ENCODE results near the gene KRTCAP2.
"Not testable (repeated sequence)": the region's sequence is repeated elsewhere in the genome, so short reads cannot be mapped to it uniquely, and the experiment has no call there.

DNA sequence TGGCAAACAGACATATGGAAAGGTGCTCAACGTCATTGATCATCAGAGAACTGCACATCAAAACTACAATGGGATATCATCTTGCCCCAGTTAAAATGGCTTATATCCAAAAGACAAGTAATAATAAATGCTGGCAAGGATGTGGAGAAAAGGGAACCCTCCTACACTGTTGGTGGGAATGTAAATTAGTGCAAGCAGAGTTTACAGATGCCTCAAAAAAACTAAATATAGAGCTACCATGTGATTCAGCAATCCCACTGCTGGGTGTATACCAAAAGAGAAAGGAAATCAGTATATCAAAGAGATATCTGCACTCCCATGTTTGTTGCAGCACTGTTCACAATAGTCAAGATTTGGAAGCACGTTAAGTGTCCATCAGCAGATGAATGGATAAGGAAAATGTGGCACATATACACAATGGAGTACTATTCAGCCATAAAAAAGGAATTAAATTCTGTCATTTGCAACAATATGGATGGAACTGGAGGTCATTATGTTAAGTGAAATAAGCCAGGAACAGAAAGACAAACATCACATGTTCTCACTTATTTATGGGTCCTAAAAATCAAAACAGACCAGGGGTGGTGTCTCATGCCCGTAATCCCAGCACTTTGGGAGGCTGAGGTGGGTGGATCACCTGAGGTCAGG, 17.0 kb downstream of the KRTCAP2 start:
- TF ChIP-seq, protein P1, sequence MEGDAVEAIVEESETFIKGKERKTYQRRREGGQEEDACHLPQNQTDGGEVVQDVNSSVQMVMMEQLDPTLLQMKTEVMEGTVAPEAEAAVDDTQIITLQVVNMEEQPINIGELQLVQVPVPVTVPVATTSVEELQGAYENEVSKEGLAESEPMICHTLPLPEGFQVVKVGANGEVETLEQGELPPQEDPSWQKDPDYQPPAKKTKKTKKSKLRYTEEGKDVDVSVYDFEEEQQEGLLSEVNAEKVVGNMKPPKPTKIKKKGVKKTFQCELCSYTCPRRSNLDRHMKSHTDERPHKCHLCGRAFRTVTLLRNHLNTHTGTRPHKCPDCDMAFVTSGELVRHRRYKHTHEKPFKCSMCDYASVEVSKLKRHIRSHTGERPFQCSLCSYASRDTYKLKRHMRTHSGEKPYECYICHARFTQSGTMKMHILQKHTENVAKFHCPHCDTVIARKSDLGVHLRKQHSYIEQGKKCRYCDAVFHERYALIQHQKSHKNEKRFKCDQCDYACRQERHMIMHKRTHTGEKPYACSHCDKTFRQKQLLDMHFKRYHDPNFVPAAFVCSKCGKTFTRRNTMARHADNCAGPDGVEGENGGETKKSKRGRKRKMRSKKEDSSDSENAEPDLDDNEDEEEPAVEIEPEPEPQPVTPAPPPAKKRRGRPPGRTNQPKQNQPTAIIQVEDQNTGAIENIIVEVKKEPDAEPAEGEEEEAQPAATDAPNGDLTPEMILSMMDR (IDR thresholded peaks at IDR 0.05; ENCODE audit: low read depth, low read length, missing input control) = not testable (repeated sequence)
- not testable (repeated sequence) for TF ChIP-seq RAD21 (IDR thresholded peaks at IDR 0.05); NR2F2 (IDR thresholded peaks at IDR 0.05); EGR1 (IDR thresholded peaks at IDR 0.05; ENCODE audit: low read depth in 2 of 2); JUND (IDR thresholded peaks at IDR 0.05); GABPA (IDR thresholded peaks at IDR 0.05 in 1 of 2, conservative IDR thresholded peaks at IDR 0.05 in 1 of 2); TAF1 (conservative IDR thresholded peaks at IDR 0.05); SP1 (IDR thresholded peaks at IDR 0.05); YY1 (IDR thresholded peaks at IDR 0.05); FOXA2 (IDR thresholded peaks at IDR 0.05)
- TF ChIP-seq, protein P2, sequence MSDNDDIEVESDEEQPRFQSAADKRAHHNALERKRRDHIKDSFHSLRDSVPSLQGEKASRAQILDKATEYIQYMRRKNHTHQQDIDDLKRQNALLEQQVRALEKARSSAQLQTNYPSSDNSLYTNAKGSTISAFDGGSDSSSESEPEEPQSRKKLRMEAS (IDR thresholded peaks at IDR 0.05) = not testable (repeated sequence)
- TF ChIP-seq, protein P3, sequence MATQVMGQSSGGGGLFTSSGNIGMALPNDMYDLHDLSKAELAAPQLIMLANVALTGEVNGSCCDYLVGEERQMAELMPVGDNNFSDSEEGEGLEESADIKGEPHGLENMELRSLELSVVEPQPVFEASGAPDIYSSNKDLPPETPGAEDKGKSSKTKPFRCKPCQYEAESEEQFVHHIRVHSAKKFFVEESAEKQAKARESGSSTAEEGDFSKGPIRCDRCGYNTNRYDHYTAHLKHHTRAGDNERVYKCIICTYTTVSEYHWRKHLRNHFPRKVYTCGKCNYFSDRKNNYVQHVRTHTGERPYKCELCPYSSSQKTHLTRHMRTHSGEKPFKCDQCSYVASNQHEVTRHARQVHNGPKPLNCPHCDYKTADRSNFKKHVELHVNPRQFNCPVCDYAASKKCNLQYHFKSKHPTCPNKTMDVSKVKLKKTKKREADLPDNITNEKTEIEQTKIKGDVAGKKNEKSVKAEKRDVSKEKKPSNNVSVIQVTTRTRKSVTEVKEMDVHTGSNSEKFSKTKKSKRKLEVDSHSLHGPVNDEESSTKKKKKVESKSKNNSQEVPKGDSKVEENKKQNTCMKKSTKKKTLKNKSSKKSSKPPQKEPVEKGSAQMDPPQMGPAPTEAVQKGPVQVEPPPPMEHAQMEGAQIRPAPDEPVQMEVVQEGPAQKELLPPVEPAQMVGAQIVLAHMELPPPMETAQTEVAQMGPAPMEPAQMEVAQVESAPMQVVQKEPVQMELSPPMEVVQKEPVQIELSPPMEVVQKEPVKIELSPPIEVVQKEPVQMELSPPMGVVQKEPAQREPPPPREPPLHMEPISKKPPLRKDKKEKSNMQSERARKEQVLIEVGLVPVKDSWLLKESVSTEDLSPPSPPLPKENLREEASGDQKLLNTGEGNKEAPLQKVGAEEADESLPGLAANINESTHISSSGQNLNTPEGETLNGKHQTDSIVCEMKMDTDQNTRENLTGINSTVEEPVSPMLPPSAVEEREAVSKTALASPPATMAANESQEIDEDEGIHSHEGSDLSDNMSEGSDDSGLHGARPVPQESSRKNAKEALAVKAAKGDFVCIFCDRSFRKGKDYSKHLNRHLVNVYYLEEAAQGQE (IDR thresholded peaks at IDR 0.05) = not testable (repeated sequence)
- TF ChIP-seq, protein P4, sequence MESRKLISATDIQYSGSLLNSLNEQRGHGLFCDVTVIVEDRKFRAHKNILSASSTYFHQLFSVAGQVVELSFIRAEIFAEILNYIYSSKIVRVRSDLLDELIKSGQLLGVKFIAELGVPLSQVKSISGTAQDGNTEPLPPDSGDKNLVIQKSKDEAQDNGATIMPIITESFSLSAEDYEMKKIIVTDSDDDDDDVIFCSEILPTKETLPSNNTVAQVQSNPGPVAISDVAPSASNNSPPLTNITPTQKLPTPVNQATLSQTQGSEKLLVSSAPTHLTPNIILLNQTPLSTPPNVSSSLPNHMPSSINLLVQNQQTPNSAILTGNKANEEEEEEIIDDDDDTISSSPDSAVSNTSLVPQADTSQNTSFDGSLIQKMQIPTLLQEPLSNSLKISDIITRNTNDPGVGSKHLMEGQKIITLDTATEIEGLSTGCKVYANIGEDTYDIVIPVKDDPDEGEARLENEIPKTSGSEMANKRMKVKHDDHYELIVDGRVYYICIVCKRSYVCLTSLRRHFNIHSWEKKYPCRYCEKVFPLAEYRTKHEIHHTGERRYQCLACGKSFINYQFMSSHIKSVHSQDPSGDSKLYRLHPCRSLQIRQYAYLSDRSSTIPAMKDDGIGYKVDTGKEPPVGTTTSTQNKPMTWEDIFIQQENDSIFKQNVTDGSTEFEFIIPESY (IDR thresholded peaks at IDR 0.05) = not testable (repeated sequence)
- TF ChIP-seq, protein P5, sequence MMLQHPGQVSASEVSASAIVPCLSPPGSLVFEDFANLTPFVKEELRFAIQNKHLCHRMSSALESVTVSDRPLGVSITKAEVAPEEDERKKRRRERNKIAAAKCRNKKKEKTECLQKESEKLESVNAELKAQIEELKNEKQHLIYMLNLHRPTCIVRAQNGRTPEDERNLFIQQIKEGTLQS (IDR thresholded peaks at IDR 0.05) = not testable (repeated sequence)
